CD4-positive, alpha-beta T cell treated with Interleukin-17A for 1 hour (primary cell): ENCODE data around the gene PLCL1.

Experiments
- DNase-seq: peaks from one replicate; pipeline ENCODE4 v3.0.0-alpha.2; 2020

The PLCL1 gene

GRCh38 chr2:197929886-197930227 lies 125.5 kb downstream of the PLCL1 start:
- DNase-seq: no peak

- DNase-seq: no peak
Measured at GRCh38 chr2:197930570-197931278, 126.3 kb downstream of the PLCL1 start.

- no peak for DNase-seq
Measured at GRCh38 chr2:197931661-197932312, 127.4 kb downstream of the PLCL1 start.

GRCh38 chr2:197932374-197932773 lies 128.0 kb downstream of the PLCL1 start:
- DNase-seq: no peak

GRCh38 chr2:197934261-197934933 lies 130.0 kb downstream of the PLCL1 start:
- DNase-seq: peak; percentile 47

GRCh38 chr2:197934934-197935289 lies 130.5 kb downstream of the PLCL1 start:
- DNase-seq: peak; percentile 41

GRCh38 chr2:197937814-197938213 lies 133.4 kb downstream of the PLCL1 start:
- DNase-seq: no peak

- DNase-seq: no peak
Measured at GRCh38 chr2:197938555-197938954, 134.2 kb downstream of the PLCL1 start.

- no peak for DNase-seq
Measured at GRCh38 chr2:197939787-197940186, 135.4 kb downstream of the PLCL1 start.

GRCh38 chr2:197940382-197940781 lies 136.0 kb downstream of the PLCL1 start:
- no peak for DNase-seq

GRCh38 chr2:197941715-197942114 lies 137.3 kb downstream of the PLCL1 start:
- DNase-seq: no peak

GRCh38 chr2:197943731-197944130 lies 139.3 kb downstream of the PLCL1 start:
- no peak for DNase-seq

- no peak for DNase-seq
Measured at GRCh38 chr2:197944416-197945096, 140.2 kb downstream of the PLCL1 start.

GRCh38 chr2:197946562-197946961 lies 142.2 kb downstream of the PLCL1 start:
- no peak for DNase-seq

GRCh38 chr2:197947219-197947757 lies 142.9 kb downstream of the PLCL1 start:
- DNase-seq: no peak

- DNase-seq: no peak
Measured at GRCh38 chr2:197949224-197949623, 144.8 kb downstream of the PLCL1 start.

GRCh38 chr2:197950006-197950405 lies 145.6 kb downstream of the PLCL1 start:
- DNase-seq: no peak

GRCh38 chr2:197950724-197951123 lies 146.3 kb downstream of the PLCL1 start:
- DNase-seq: no peak

- DNase-seq: no peak
Measured at GRCh38 chr2:197952540-197953202, 148.3 kb downstream of the PLCL1 start.

GRCh38 chr2:197954328-197954727 lies 149.9 kb downstream of the PLCL1 start:
- DNase-seq: peak; percentile 29

GRCh38 chr2:197958592-197959150 lies 154.3 kb downstream of the PLCL1 start:
- DNase-seq: no peak

GRCh38 chr2:197959383-197959782 lies 155.0 kb downstream of the PLCL1 start:
- no peak for DNase-seq

GRCh38 chr2:197960786-197961185 lies 156.4 kb downstream of the PLCL1 start:
- DNase-seq: no peak
